Measurements from ENCODE around the gene FIBIN. TPM values are rescaled to one million over a fixed set of nuclear protein-coding genes. Genes with fewer than 3 reads are reported as not detected.
"Not testable (repeated sequence)": the region's sequence is repeated elsewhere in the genome, so short reads cannot be mapped to it uniquely, and the experiment has no call there.

The FIBIN gene
- total RNA-seq: not detected in 2 replicates

- intact Hi-C loops (cut with micrococcal nuclease): no loop called here
Observed at GRCh38 chr11:26993965-26994457, at the start of gene FIBIN. TSS of gene FIBIN (plus strand) at chr11:26994112. CDS start at chr11:26994527, 415 bp downstream.

DNA sequence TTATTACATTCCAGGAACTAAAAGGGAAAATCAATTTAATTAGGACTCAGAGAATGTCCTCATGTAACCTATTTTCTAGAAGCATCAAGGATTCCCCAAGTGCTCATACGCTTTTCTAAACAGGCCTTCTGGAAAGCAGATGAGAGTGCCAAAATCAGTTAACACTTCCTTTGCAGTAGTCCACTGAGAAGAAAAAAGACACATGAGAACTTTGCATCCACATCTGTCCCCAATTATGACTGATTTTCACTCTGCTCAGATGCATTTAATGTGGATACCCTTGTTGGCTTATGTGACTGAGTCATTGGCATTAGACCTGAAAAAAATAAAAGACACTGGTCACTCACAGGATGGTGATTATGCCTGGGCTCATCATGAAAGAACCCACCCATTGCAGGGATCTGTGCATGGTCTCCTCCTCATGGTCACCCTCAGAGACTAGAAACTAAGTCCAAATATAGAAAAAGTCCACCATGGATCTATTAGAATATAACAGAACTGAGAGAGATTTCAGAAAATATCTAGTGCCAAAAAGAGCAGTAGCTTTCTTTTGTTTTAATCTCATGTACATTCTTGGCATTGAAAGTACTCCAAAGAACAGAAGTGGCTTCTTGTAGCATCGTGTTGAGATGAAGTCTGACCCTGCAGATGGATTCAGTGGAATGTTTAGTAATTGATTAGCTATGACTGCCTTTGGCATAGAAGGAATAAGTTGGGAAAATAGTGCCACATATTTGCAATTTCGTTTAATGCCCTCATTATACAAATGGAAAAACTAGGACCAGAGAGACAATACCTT is 48.8 kb upstream of the FIBIN start:
- intact Hi-C loops (cut with micrococcal nuclease): no loop called here

DNA sequence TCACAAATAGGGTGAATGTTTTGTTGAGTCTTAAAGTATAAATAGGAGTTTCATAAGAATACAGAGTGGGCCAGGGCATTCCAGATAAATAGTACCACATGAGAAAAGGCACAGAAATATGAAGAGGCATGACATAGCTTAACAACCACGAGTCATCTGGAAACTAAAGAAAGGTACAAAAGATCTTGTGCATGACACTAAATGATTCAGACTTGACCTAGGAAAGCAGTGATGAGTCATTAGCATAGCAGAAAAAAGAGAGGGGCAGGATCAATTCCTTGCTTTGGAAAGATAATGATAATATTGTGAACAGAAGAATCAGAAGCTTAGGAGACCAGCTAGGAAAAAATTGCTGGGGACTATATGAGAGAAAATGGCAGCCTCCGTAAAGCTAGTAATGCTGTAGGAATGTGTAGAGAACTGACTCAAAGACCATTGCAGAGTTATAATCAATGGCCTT is 47.6 kb upstream of the FIBIN start:
- intact Hi-C loops (cut with micrococcal nuclease): no loop called here

DNA sequence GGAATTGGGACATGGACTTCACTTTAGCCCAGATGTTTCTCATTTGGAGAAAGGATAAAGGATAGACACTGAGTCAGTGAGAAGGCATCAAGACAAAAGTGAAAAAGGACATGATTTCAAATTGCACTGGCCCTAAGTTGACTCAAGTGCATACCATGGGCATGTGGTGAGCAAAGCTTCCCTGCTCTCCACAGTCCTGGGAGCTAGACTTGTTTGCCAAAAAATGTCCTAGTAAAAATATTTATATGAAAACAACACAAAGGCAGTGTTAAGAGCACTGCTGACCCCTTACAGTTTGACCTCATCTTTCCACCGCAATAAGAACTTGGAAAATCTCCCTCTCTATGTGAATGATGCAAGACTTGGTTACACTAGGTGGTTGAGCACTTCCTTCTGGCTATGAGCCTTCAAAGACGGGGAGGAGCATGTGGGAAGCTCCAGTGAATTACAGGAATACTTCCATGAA is 46.5 kb upstream of the FIBIN start:
- intact Hi-C loops (cut with micrococcal nuclease): no loop called here

DNA sequence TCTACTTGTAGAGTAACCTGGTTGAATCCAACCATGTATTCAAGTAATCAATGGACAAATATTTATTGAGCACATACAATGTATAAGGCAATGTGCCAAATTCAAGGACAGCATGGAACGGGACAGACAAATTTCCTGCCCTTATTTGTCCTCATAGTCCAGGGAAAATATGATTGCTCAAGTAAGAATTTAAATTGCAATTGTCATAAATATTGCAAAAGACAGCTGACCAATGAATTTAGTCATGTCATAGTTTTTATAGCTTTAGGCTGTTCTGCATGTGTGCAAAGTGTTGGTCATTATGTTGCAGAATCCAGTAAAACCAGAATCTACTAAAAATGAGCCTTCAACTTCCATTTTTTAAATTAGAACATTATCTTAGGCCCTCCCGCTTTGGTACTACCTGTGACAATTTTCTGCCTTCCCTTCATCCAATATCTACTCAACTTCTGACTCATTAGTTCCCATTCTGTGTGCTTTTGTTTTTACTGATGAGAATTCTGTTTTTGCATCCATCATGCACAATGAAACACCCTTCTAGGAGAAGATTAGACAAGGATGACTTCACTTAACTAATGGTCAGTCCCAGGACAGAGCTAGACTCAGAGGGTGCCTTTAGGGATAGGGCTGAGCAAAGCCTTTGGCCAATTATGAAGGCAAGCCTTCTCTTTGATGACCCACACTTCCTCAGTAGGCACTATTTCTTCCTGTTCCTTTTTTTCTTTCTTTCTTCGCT is 45.8 kb upstream of the FIBIN start:
- intact Hi-C loops (cut with micrococcal nuclease): no loop called here

DNA sequence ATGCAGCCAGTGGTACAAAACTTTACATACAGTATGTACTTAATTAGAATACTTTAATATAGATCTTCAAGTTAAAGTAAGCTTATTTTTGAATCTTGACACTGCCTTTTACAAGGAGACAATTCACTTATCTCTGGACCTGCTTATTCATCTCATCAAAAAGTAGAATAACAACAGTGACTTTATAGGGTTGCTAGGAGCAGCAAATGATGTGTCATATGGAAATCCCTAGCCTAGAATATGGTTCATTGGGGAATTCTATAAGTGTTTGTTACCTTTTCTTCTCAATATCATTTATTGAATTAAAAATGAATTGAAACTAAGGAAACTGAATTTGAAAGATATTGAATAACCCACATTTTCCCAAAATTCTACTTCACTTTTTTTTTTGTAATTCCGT is 45.0 kb upstream of the FIBIN start:
- intact Hi-C loops (cut with micrococcal nuclease): no loop called here

DNA sequence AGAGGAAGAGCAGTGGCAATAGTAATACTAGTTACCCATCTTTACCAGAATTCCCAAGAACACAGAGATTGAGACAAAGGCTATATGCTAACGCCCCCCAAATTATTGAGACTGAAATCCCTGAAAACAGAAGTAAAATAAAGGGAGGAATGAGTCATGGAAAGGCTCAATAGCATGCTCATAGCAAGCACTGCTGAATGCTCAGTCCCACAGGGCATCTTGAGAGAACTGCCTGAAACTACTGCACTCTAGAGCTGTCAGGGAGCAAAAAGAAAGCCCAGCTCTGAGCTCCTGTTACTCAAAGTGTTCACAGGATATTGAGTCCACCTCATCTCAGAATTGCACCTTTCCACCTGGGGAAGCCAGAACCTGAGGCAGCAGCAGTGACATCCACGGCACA is 44.1 kb upstream of the FIBIN start:
- intact Hi-C loops (cut with micrococcal nuclease): no loop called here

GRCh38 chr11:26950260-26950719 is 43.6 kb upstream of the FIBIN start:
- intact Hi-C loops (cut with micrococcal nuclease): no loop called here

DNA sequence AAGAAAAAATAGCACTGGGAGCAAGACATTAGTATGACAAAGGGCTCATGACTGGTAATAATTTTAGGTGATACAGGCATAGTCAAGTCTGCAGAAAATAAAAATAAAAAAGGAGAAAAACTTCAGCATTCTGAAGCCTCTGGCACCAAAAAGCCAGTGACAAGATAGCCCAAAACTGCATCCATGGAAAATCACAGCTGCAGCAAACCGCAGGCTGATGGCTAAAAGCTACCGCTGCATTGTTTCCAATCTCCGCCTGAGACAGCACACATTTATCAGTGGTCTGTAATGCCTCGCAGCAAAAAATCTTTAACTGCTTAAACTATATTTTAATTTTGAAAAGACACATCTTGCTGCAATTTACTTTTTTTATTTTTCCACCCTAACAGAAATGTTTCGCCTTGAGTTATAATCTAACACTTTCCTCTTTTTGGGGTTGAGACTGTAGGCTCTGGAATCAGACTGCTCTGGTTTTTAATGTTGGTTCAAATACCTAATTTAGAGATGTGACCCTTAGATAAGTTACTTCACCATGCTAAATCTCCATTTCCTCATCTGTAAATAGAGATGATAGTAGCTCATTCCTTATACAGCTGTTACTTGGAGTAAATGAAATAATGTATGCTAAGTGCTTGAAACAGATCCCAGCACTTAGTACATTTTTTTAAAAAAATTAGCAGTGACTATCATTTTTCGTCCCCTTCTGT is 42.0 kb upstream of the FIBIN start:
- intact Hi-C loops (cut with micrococcal nuclease): no loop called here

DNA sequence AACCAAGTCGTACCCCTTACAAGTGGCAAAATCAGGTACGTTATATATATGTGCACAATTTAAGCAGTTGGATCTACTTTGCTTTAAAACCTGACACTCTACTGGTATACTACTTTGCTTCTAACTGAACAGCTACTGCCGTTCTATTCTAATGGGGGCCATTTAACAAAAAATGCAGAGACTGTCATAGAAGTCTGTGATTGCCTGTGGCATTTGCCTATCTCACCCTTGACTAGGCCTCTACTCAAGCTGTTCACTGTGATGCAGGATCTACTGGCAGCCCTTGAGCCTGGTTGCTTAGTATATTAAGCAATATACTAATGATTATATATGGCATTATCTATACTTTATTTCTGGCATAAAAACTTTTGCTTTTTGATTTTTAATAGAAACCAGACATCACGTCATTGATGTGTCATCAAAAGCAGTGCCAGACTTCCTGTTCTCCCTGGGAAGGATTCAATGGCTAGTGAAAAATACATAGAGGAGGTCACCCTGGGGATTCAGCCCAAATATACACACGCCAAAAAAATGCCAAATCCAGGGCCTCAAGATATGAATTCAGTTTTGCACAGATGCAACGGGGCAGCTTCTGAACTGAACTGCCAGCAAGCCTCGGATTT is 40.0 kb upstream of the FIBIN start:
- intact Hi-C loops (cut with micrococcal nuclease): no loop called here

- intact Hi-C loops (cut with micrococcal nuclease): no loop called here
Observed at GRCh38 chr11:26958005-26958701, 35.8 kb upstream of the FIBIN start.

- intact Hi-C loops (cut with micrococcal nuclease): no loop called here
Observed at GRCh38 chr11:26958702-26959049, 35.2 kb upstream of the FIBIN start.

DNA sequence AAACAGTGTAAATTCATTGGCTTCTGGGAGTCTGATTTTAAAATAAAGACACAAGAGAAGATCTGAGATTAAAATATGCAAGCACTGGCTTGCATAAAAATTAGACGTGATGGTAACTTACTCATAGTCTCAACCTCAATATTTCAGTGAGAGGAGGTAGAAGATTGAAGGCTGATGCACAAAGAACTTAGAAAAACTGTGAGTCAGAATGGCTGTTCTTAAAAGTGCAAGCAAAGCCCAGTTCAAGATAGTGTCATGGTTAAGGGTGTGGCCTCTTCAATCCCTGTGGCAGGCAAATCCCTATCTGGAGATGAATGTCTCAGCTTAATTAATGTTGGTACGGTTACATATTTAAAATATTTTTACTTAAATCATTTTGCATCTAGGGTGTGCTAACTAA is 33.6 kb upstream of the FIBIN start:
- intact Hi-C loops (cut with micrococcal nuclease): no loop called here

- intact Hi-C loops (cut with micrococcal nuclease): no loop called here
Observed at GRCh38 chr11:26963764-26964163, 30.1 kb upstream of the FIBIN start.

DNA sequence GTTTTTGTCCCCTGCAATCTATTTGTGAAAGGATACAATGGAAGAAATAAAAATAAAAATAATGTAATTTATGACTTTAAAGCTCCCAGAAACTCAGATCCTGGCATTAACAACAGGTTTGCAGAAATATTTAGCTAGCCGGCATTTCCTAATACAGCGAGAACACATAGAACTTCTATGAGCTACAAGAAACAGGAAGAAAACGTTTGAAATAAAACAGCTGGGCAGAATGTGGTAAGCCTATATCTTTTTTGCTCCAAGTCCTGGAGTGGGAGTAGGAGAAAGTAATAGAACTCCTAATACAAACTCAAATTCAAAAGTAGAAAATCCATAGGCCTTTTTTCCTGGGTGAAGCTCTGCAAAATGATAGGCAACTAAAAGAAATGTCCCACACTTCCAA is 29.6 kb upstream of the FIBIN start:
- intact Hi-C loops (cut with micrococcal nuclease): no loop called here

GRCh38 chr11:26964847-26965485 is 28.9 kb upstream of the FIBIN start:
- intact Hi-C loops (cut with micrococcal nuclease): not testable (repeated sequence)

- intact Hi-C loops (cut with micrococcal nuclease): no loop called here
Observed at GRCh38 chr11:26971961-26972360, 22.0 kb upstream of the FIBIN start.

DNA sequence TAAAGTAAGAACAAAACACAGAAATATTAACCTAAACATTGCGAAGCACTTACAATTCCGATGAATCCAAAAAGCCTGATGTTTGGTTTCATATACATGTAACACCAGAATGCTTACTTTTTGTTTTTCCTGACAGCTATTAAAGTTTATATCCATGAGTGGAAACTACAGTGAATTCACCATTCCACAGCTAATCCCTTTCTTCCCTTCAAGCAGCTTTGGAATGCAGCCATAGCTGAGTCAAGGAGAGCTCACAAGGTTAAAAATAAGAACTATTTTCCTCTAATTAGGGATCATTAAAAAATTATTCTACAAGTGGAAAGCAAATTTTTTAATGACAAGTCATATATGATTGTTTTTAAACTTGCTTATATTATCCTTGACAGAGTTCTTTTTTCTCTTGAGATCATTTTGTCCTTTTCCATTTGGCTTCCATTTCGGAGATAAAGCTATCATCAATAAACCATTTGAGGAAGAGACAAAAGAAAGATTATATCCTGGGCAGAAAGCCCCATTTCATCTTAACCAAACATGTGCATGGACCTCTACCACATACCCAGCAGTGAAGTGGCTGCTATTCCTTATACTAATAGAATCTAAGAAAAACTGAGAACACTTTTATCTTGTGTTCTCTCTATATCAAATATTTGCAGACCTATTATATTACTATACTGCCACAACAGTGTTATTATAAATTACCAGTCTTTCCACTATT is 19.7 kb upstream of the FIBIN start:
- intact Hi-C loops (cut with micrococcal nuclease): no loop called here

DNA sequence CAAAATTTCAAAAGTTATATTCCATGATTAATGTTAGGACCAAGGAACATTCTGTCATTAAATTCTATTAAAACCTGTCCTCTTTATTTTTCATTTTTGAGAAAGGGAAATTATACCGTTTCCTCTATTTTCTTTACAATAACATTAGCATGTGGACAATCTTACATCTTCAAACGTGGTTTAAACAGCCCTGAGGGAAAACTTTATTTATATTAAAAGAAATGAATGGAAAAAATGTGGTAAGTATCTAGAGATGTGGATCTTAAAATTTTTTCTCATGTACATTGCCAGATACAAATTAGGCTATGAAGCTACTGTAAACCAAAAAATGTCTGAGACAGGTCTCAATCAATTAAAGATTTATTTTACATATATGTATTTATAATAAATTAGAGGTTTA is 18.9 kb upstream of the FIBIN start:
- intact Hi-C loops (cut with micrococcal nuclease): no loop called here

DNA sequence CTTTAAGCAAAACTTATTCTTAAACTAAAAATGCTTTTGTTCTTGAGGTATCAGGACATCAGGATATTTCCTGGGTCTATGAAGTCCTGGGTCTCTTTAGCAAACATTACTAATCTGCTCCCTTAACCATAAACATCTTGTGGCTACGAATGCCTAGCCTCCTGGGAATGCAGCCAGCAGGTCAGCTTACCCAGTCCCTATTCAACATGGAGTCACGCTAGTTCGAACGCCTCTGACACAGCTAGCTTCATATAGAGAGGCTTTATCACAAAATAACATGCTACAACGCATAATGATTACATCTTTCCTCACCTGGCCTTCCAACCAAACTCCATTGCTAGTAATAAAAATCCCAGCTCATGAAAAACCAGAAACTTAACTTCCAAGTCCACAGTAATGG is 17.5 kb upstream of the FIBIN start:
- intact Hi-C loops (cut with micrococcal nuclease): no loop called here
